GM06990 (cell line): Measurements from ENCODE around the gene IMPG2.

Source experiments
- DNase-seq: peaks from one replicate; pipeline ENCODE4 v3.0.0-alpha.2; 2011; ENCODE audit not compliant: insufficient read length; ENCODE audit errors: extremely low read depth
- H3K27me3 ChIP-seq: replicated peaks from 2 replicates; pipeline ENCODE4 v1.6.0; 2011; ENCODE audit warnings: low read length; ENCODE audit not compliant: control insufficient read depth, insufficient read depth
- H3K36me3 ChIP-seq: 2 replicates; pipeline ENCODE4 v1.5.1; 2011; ENCODE audit warnings: low read length; ENCODE audit not compliant: control insufficient read depth, insufficient read depth
- H3K4me3 ChIP-seq: replicated peaks from 2 replicates; pipeline ENCODE4 v1.5.1; 2011; ENCODE audit warnings: low read depth, mild to moderate bottlenecking, control low read depth, low read length
- CTCF ChIP-seq: IDR thresholded peaks from 2 replicates; pipeline ENCODE4 v1.5.1; 2011; ENCODE audit warnings: low read length, control low read depth, mild to moderate bottlenecking, inconsistent platforms; ENCODE audit not compliant: insufficient read depth, poor library complexity, severe bottlenecking

Gene IMPG2

GRCh38 chr3:101219842-101220560 lies 100.4 kb downstream of the IMPG2 start:
- Histone ChIP-seq H3K27me3 (no peaks in the 10 kb centered on the region), H3K4me3 (no peak overlapping the region), H3K36me3 (no peaks in the 10 kb centered on the region)
- peak; percentile 18 for DNase-seq
- no peak for TF ChIP-seq CTCF

GRCh38 chr3:101217472-101218245 lies 102.7 kb downstream of the IMPG2 start:
- Histone ChIP-seq H3K4me3 (no peak overlapping the region), H3K36me3 (no peaks in the 10 kb centered on the region), H3K27me3 (no peaks in the 10 kb centered on the region)
- no peak for TF ChIP-seq CTCF
- DNase-seq, result no peak

- TF ChIP-seq CTCF, result no peak
- H3K27me3 ChIP-seq, result no peaks in the 10 kb centered on the region
- DNase-seq, result peak; percentile 7
- H3K4me3 ChIP-seq, result no peak overlapping the region
- no peaks in the 10 kb centered on the region for H3K36me3 ChIP-seq
Measured at GRCh38 chr3:101216710-101217465, 103.5 kb downstream of the IMPG2 start.

- H3K36me3 ChIP-seq, result no peaks in the 10 kb centered on the region
- no peak overlapping the region for H3K4me3 ChIP-seq
- no peaks in the 10 kb centered on the region for H3K27me3 ChIP-seq
- TF ChIP-seq CTCF, result no peak
- no peak for DNase-seq
Measured at GRCh38 chr3:101212730-101213129, 107.6 kb downstream of the IMPG2 start.

- H3K27me3 ChIP-seq, result no peaks in the 10 kb centered on the region
- H3K4me3 ChIP-seq, result no peak overlapping the region
- no peaks in the 10 kb centered on the region for H3K36me3 ChIP-seq
- DNase-seq, result no peak
- TF ChIP-seq CTCF, result no peak
Measured at GRCh38 chr3:101204246-101204645, 116.1 kb downstream of the IMPG2 start.
